Mucosa of descending colon (tissue), 3 donors: Measurements from ENCODE around the gene NKAIN2. TPM values are rescaled to one million over a fixed set of nuclear protein-coding genes. Genes with fewer than 3 reads are reported as not detected.

Source experiments
- ATAC-seq: fragments of 200-7000 bp; cut with Tn5 transposase; one replicate; pipeline ENCODE4 v1.9.1; 2020; ENCODE audit warnings: mild to moderate bottlenecking, moderate library complexity
- DNase-seq, 3 donors: peaks; one replicate each; pipeline ENCODE4 v3.0.0-alpha.2; 2020
- H3K36me3 ChIP-seq: fragments of 200-600 bp; one replicate; pipeline ENCODE4 v1.8.0; 2021; ENCODE audit warnings: low read depth, mild to moderate bottlenecking
- H3K4me1 ChIP-seq: fragments of 200-600 bp; one replicate; pipeline ENCODE4 v1.8.0; 2021; ENCODE audit warnings: low read depth, mild to moderate bottlenecking
- H3K4me3 ChIP-seq: fragments of 200-600 bp; one replicate; pipeline ENCODE4 v1.8.0; 2021; ENCODE audit warnings: mild to moderate bottlenecking
- H3K9me3 ChIP-seq: fragments of 200-600 bp; one replicate; pipeline ENCODE4 v1.8.0; 2021; ENCODE audit warnings: mild to moderate bottlenecking
- CTCF ChIP-seq: fragments of 200-600 bp; IDR thresholded peaks from one replicate; pipeline ENCODE4 v1.8.0; 2022; ENCODE audit warnings: antibody characterized with exemption, mild to moderate bottlenecking
- intact Hi-C, 2 donors: fragments of 100-400 bp; cut with DNase I in 1 of 2; cut with micrococcal nuclease in 1 of 2; formaldehyde crosslinking; loops; one replicate each; pipeline versions ENCODE4 v1.11.0 to v1.11.1; 2022; cut with DNase I, micrococcal nuclease
- total RNA-seq, 3 donors: library from RNA; stranded (reverse); fragmentation: NEBNext Ultra II Directional in 2 of 3; extraction: Animal tissue kit (Norgen Biotek cat#: 25700) in 2 of 3; gene quantifications; one replicate each; pipeline versions ENCODE4 v1.2.1 to v1.2.4, GENCODE V29; 2021 to 2023
- donor health status: DM: no; HTN: no; CAD: no; lungs with moderate emphysema.
- donor health status: DM: no; HTN: no; CAD: no.
- donor health status: DM: no; HTN: yes; CAD: no.

Gene NKAIN2
- total RNA-seq, 3 donors from 2014 or later = 0.34 to 4.7 (median 0.69) TPM

GRCh38 chr6:124478906-124479305 is 675.2 kb downstream of the NKAIN2 start:
- Histone ChIP-seq H3K4me1 (no peaks in the 10 kb centered on the region), H3K9me3 (no peaks in the 10 kb centered on the region), H3K36me3 (no peaks in the 10 kb centered on the region), H3K4me3 (no peak overlapping the region)
- intact Hi-C loops = no loop called here
- DNase-seq = no peak
- TF ChIP-seq CTCF = no peak
- ATAC-seq = no peak

DNA sequence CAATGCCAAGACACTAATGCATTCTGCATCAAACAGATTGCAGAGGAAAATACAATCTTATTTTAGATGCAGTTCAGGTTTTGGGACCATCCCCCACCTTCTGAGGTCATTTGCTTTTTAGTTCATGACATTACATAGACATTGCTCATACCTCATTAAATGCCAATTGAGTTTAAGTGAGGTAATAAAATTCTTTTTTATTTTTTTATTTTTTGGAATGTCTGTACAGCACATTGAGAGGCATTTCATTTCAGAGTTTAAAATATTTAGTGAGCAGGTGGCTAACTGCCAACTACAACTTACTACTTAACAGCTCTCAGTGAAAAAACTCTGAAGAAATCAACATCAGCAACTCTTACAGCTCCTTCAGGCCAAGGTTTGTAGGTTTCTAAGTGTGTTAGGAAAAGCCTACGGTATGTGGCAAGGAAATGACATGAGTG is 676.3 kb downstream of the NKAIN2 start:
- Histone ChIP-seq H3K4me1 (no peaks in the 10 kb centered on the region), H3K4me3 (no peak overlapping the region), H3K36me3 (no peaks in the 10 kb centered on the region), H3K9me3 (no peaks in the 10 kb centered on the region)
- intact Hi-C loops = no loop called here
- ATAC-seq (no peak), DNase-seq (no peak)
- no peak for TF ChIP-seq CTCF

GRCh38 chr6:124482071-124482491 is 678.4 kb downstream of the NKAIN2 start:
- peak; percentile 42 for ATAC-seq
- DNase-seq = no peak
- Histone ChIP-seq H3K9me3 (no peaks in the 10 kb centered on the region), H3K4me1 (no peaks in the 10 kb centered on the region), H3K36me3 (no peaks in the 10 kb centered on the region), H3K4me3 (no peak overlapping the region)
- TF ChIP-seq CTCF = no peak
- intact Hi-C loops = no loop called here

DNA sequence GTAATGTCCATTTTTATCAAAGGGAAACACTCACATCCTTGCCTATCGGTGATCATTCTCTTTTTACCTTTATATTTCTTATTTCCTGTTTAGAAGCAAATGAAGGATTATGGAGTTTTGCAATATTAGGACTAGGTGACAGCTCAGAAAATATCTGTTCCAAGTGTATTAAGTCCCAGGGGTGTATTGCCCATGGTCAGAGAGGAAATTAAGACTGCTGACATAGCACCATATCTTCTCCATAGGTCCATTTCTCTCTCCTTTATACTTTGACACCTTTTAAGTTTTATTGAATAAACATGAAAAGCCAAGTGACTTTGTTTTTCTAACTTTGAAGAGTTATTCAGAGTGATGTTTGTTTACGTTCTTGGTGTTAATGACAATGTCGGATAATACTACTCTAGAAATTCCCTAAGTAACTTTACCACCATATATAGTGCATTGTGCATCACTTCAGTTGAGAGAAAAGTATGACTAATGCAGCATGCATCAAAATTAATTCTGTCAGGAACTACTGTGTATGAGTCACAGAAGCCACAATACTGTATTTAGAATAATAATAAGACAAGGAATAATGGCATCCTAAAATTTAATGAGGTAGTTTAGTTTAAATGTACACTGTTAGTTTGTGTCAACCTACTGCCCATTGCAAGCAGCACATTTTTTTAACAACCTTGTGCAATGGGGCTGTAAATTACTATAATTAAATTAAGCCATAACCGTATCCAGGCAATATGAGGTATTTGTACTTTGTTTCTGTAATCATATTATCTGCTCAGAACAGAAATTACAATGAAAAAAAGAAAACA is 684.2 kb downstream of the NKAIN2 start:
- Histone ChIP-seq H3K4me3 (no peak overlapping the region), H3K9me3 (no peaks in the 10 kb centered on the region), H3K36me3 (no peaks in the 10 kb centered on the region), H3K4me1 (no peaks in the 10 kb centered on the region)
- DNase-seq (no peak), ATAC-seq (no peak)
- intact Hi-C loops = no loop called here
- TF ChIP-seq CTCF = no peak

DNA sequence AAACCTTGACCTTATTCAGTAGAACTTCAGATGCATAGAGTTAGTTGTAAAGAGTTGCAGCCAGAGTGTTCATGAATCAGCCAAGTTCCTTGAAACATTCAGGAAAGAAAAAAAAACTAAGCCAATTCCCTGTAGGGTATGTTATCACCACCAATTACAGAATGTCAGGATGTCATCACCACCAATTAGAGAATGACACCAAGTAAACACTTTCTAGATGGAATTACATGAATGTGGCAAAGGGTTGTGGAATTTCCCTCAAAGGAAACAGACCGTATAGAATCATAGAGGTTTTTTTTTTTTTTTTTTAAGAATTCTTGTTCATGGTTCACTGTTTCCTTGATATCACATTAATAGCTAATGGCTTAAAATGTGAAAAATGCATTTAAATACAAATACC is 686.5 kb downstream of the NKAIN2 start:
- no peak overlapping the region for H3K4me3 ChIP-seq
- no peaks in the 10 kb centered on the region for H3K4me1 ChIP-seq
- ATAC-seq (no peak), DNase-seq (no peak)
- no peaks in the 10 kb centered on the region for H3K9me3 ChIP-seq
- H3K36me3 ChIP-seq = no peaks in the 10 kb centered on the region
- no peak for TF ChIP-seq CTCF
- intact Hi-C loops = no loop called here
